Stimulated activated CD8-positive, alpha-beta memory T cell treated with anti-CD3 and anti-CD28 coated beads, Interleukin-2, amount 100 ng/mL, for 1 hour (primary cell): ENCODE measurements around the gene MAGI2.
"Not testable (repeated sequence)": the region's sequence is repeated elsewhere in the genome, so short reads cannot be mapped to it uniquely, and the experiment has no call there.

Experiments used
- DNase-seq, 2 donors: peaks; one replicate each; pipeline ENCODE4 v3.0.0-alpha.2; 2020; ENCODE audit warnings: low read depth in 2 of 2

Gene MAGI2

DNA sequence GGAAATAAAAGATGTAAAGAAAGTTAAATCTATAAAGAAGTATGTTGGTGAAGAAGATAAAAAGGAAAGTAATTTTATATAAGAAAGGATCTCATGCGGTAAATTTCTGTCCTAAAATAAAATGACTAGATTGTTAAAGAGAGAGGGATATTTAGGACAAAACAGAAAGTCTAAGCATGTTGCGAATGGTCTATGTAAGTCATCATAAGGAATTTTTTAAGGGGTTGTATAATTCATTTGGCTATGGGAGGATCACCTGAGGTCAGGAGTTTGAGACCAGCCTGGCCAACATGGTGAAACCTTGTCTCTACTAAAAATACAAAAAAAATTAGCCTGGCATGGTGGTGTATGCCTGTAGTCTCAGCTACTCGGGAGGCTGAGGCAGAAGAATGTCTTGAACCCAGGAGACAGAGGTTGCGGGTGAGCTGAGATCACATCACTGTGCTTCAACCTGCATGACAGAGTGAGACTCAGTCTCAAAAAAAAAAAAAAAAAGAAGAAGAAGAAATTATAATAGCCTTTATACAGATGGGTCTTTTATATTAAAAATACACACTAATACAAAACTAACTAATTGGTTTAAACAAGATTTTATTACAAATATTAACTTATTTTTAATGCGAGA, 294.3 kb downstream of the MAGI2 start:
- DNase-seq = no peak

DNA sequence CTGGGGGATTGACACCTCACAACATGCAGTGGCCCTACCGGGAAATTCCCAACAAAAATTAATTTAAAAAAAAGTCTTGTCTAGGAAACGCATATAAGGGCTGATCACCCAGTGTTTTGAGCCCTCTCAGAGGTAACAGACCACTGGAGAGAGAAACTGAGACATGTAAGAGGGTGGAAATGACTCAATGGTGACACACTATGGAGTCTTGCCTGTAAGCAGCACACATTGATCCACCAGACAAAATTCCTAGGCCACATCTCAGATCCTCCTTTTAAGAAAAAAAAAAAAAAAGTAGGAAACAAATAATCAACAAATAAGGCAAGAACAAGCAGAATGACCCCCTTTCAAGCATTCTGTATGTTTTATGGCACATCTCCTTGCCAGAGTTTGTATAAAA, 296.2 kb downstream of the MAGI2 start:
- DNase-seq = no peak

DNA sequence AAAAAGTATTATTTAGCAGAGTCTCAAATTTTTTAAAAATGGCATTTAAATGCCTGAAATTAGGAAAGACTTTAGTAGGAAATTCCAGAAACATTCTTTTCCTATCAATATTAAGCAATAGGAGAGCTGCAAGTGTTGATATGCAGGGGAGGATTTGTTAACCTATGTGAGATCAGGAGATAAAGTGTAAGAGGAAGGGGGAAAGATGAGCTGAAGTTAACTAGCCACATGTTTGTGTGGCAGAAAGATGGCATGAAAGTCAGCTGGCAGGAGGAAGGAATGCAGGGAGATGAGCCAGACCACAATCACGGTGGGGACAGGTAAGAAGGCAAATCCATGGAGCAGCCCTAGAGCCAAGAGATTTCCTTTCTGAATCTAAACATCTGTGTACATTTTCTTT, 303.6 kb downstream of the MAGI2 start:
- DNase-seq = no peak

DNA sequence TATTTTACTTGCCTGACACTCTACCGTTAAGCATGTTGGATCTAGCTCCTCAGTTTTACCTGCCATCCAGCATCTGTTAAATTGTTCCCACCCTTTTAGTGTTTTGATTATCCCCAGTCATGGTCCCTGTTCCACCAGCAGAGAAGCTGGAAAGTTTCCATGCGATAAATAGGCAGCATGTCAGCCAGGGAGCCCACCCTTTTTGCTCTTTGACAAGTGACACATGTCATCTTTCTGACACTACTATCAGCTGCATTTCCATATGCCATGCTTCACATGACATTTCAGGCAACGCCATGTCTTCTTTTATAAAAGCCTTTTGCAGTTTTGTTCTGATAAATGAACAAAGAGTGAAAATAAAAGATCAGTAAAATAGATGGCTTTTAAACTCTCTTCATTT, 310.8 kb downstream of the MAGI2 start:
- no peak for DNase-seq

DNA sequence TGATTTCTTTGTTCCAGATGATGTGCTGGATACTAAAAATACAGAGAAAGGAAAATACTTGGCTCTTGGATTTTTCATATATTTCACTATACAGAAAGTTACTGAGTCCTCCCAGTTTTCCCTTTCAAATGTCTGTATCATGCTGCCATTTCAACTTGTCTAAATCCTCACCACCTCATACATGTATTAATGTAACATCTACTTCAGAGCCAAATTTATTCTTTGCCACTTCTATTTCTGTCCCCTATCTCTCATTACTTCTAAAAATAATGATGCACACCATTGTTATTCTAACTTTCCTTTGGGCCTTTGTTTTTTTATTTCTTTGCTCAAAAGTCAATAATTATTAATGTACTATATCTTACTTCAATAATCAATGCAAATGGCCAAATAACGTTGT, 312.2 kb downstream of the MAGI2 start:
- DNase-seq = no peak

DNA sequence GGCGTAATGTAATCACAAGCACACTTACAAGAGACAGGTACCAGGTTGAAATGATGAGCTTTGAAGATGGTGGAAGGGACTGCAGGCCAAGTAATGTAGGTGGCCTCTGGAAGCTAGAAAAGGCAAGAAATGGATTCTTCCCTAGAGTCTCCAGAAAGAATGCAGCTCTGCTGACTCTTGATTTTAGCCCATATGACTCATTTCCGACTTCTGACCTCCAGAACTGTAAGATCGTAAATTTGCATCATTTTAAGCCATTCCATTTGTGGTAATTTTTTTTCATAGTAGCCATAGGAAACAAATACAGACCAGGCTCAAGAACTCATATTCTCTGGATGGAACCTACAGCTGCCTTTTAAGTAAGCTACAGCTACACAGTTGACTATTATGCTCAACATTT, 315.5 kb downstream of the MAGI2 start:
- no peak for DNase-seq

DNA sequence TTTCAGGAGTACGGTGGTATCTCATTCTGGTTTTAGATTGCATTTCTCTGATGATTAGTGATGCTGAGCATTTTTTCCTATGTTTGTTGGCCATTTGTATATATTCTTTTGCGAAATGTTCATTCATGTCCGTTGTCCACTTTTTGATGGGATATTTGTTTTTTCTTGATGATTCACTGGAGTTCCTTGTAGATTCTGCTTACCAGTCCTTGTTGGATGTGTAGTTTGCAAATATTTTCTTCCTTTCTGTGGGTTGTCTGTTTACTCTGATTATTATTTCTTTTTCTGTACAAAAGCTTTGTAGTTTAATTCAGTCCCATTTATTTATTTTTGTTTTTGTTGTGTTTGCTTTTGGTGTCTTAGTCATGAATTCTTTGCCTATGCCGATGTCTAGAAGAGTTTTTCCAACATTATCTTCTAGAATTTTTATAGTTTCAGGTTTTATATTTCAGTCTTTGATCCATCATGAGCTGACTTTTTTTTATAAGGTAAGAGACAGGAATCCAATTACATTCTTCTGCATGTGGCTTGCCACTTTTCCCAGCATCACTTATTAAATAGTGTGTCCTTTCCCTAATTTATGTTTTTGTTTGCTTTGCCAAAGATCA, 320.5 kb downstream of the MAGI2 start:
- DNase-seq = no peak

DNA sequence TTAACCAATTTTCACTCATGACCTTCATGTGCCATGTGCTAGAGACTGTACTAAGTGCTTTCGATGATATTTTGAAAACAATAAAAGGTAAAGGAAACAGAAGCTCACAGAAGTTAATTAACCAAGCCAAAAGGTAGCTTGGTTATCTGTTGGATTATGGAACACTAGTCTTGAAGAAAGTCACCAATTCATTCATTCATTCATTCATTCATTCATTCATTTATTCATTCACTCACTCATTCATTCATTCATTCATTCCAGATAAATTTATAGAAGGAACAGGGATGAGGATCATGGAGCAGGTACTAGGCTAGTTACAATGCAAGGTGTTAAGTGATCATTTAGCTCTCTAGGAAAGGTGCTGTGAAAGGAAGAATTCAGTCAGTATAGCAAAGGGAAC, 322.8 kb downstream of the MAGI2 start:
- no peak for DNase-seq

DNA sequence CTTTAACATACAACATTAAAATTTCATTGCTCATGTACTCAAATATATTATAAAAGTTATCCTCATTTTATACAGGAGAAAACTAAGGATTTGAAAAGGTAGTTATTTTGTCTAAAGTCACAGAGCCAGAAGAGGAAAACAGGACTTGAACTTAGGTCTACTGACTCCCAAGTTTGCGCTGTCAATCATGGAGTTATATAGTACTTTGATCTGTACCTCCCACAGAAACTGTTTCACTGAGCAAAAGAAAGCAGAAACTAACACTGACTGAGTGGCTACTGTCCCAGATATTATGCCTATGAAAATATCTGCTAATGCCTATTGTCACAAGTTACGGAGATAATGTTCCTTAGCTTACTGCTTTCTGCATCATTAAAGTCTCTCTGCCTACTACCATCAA, 329.1 kb downstream of the MAGI2 start:
- no peak for DNase-seq

DNA sequence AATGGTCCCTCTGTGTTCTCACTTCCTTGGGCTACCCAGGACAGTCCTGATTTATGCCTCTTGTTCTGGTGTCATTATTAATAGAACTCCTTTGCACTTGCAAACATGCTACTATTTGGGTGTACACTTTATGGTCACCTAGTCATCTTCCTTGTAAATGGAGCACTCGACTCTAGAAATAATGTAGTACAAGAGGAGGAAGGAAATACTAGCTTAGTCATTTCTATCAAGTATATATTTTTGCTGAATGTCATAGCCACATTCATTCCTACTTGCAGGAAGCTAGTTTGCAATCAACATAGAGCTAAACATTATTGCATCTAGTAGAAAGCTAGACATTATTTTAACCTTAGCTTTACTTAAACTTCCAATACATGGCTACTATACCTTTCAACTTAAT, 335.3 kb downstream of the MAGI2 start:
- DNase-seq = no peak

DNA sequence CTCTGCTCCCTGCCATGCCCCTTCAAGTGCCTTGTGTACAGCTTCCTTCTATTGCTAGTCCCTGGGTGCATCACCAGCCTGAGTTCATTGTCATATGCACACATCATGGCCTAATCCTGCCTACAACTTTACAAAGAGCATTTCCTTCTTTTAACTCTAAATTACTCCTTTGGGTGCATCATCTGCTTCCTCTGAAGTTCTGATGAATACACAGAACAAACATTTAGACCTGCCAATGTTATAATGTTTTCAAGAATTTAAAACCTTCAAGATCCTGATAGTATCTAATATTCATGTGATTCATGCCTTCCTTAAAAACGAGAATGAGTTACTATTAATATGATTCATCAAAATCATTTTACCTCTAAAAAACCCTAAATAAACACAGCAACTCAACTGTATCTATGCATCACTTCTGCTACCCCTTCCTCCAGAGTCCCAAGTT, 357.1 kb downstream of the MAGI2 start:
- DNase-seq = no peak

DNA sequence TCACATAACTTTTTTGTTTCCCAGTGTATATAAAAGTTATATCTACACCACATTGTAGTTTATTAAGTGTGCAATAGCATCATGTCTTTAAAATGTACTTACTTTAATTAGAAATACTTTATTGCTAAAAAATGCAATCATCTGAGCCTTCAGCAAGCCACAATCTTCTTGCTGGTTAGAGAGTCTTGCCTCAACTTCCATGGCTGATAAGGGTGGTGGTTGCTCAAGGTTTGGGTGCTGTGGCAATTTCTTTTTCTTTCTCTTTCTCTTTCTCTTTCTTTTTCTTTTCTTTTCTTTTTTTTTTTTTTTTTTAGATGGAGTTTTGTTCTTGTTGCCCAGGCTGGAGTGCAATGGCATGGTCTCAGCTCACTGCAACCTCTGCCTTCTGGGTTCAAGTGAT, 360.0 kb downstream of the MAGI2 start:
- DNase-seq = no peak

DNA sequence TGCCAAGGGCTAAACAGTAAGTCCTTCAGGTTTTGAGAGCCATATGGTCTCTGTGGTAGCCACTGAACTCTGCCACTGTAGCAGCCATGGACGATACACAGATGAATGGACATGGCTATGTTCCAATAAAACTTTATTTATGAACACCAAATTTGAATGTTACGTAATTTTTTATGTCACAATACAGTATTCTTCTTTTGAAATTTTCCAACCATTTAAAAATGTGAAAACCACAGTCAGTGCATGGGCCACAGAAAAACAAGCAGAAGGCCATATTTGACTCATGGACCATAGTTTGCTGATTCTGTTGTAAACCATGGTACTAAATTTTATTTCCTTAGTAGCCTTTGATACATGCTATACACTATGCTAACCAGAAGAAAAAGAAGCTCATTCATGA, 361.8 kb downstream of the MAGI2 start:
- DNase-seq = no peak

DNA sequence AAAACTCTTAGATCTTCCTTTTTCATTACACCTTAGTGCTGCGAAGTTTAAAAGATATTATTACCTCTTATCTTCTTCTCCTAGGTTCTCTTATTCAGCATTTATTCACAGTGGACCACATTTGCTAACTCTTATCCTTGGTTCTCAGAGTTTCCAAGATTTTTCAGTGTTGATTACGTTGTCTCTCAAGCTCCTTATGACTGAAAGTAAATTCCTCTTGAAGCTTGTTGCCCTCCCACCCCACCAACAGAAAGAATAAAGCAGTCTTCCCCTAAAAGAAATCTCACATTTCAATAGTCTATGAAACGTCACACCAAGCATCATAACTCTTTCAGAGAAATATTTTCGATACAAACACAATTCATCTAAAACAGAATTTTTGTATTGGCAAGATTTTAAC, 362.5 kb downstream of the MAGI2 start:
- DNase-seq = no peak

DNA sequence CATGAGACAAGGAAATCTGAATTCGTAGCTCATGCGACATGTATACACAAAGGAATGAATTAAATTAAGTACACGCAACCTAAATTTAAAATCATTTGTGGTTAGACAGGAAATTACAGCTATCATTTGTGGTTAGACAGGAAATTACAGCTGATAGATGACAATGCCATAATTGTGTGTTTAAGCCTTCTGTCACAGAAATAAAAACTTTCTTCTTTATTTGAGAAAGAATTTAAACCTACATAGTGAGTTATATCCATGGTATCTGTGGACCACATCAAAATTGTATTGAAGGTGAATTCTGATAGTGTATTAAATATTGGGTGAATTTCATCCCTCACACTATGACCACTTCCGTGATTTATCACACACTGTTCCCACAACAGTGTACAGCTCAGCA, 362.9 kb downstream of the MAGI2 start:
- no peak for DNase-seq

DNA sequence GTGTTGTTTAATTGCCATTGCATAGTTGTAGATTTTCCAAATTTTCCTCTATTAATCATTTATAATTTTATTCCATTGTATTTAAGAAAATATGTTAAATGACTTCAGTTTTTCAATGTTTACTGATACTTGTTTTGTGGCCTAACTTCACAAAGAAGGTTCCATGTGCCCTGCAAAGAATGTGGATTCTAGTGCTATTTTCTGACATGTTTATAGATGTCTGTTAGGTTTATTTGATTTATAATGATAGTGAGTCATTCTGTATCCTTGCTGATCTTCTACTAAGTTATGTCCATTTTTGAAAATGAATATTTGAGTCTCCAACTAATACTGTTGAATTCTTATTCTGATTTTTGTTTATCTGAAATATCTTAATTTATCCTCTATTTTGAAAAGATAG, 369.0 kb downstream of the MAGI2 start:
- no peak for DNase-seq

DNA sequence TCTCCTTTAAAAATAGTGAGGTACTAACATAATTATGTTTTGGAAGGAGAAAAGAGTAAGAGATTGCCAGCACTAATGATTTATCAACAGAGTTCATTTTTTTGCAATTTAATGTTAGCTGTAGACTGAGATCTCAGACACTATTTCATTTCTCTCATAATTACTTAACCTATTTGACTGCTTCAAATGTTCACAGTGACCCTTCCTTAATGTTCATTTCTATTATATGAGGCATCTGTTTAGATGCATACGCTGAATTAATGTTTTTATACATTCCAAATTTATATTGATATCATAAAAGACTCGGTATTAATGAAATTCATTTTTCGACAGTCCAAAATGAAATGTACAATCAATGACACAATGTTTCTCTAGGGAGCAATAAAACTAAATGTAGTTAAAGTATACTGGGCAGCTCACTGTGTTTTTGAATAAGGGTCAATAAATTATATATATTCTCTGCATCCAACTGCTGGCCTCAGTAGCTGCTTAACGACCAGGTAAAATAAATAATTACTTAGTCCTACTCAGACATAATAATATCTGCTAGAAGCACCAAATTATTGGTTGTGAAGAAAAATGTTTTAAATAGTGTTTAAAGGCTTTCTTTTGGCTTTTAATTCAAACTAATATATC, 373.4 kb downstream of the MAGI2 start:
- DNase-seq = no peak

DNA sequence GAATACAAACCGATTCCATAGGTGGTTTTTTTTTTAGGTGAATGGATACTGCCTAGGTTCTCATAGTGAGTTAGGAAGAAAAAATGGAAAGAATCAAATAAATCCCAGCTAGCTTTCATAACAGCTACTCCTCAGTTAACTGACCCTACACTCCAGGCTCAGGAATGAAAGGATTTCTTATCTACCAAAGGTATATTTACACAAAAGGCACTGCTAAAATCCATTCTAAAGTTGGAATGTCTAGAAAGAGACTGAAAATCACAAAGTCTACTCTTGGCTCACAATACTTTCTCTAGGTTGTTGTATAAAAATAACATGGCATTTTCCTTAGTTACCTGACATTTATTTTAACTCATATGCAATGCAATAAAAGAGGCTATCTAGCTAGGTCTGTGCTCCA, 375.2 kb downstream of the MAGI2 start:
- DNase-seq = no peak

DNA sequence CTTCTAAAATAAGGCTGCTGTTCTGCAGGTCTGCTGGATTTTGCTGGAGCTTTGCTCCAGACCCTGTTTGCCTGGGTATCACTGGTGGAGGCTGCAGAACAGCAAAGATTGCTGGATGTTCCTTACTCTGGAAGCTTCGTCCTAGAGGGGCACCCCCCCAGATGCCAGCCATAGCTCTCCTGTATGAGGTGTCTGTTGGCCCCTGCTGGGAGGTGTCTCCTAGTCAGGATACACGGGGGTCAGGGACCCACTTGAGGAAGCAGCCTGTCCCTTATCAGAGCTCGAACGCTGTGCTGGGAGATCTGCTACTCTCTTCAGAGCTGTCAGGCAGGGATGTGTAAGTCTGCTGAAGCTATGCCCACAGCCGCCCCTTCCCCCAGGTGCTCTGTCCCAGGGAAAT, 382.3 kb downstream of the MAGI2 start:
- DNase-seq = not testable (repeated sequence)

DNA sequence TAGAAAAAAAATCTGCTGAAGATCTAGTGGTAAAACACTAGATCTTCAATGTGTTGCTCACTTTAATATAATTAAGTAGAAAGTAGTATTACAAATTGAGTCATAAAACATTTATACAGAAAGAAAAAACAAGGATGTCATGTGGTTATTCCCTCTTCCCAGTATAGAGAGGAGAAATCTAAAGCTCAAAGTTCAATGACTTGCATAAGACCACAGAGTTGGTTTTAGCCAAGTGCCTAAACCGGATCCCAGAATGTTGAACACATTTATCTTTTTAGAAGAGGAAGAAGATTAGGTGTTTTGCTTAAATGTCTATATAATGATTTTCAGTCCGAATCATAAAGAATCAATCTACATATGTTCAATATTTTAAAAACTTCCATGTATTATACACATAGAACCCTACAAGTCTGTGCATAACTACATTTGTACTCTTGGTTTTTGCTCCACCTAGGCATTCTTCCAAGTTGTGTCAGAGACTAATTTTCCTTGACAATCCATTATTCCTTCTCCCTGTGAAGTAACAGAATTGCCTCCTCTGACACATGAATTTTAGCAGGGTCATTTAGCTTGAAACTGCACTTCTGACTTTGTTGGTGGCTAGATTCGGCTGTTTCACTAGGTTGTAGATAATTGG, 389.2 kb downstream of the MAGI2 start:
- DNase-seq = no peak

DNA sequence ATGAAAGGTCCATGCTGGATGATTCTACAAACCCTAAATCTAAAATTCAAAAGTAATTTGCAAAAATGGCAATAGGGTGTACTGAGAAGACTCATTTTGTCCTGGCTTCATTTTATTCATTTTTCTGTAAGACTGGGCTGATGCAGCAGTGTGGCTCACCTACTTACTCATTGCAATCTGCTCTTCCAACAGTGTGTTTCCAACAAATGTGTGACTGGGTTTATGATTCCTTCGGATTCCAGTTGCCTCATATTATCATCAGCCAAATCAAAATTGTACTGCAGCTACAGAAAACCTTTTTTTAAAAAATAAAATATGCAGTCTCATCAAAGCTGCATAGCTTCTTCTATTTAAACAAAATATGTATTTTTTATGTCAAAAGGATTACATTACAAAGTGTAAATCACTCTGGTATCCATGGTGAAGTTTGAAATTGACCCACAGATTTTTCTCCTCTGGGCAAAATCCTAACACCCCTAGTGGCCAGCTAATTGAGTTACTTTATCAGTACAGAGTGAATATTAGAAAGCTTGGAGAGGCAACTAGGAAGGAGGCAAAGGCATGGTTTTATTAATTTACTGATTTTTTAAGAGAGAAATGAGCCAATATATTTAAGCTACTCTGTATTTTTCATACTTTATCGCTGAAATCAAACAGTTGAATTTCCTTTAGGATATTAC, 390.3 kb downstream of the MAGI2 start:
- DNase-seq = no peak

DNA sequence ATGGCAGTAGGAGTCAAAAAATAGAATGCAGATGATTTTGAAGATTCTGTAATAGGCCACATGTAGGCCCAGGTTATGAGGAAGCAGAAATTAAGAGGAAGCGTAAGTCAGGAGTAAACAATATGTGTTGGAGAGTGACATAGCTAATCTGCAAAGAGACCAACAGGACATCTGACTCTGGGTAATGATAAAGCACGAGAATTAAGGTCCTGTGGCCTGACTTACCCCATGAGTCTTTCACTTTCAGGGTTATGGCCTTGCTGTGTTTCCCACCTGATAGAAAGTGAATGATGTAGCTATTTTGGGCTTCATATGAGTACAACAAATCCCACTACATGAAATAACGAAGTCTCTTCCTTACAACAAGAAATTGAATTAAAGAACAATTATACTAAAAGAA, 393.0 kb downstream of the MAGI2 start:
- DNase-seq = no peak
